ENCODE results near the gene LYPD6. TPM values are rescaled to one million over a fixed set of nuclear protein-coding genes. Genes with fewer than 3 reads are reported as not detected.

The LYPD6 gene
- total RNA-seq, 2 experiments from 2014 or later, result not detected

GRCh38 chr2:149331023-149331400 lies 625 bp downstream of the LYPD6 start:
- DNase-seq (ENCODE audit: low spot score), result no peak
- no peak overlapping the region for H3K27ac ChIP-seq (ENCODE audit: low read depth, low read length, poor library complexity, severe bottlenecking)
- no peak overlapping the region for H2AFZ ChIP-seq (ENCODE audit: low read length)
- H3K4me1 ChIP-seq (ENCODE audit: insufficient read depth, low read length, poor library complexity, severe bottlenecking), result no peaks in the 10 kb centered on the region
- no peak overlapping the region for H3K4me3 ChIP-seq (ENCODE audit: low read depth, low read length, poor library complexity, severe bottlenecking)
- CTCF ChIA-PET (ENCODE audit: unreplicated experiment), result no interaction called here
- POLR2A ChIA-PET, result no interaction called here
- no peaks in the 10 kb centered on the region for H3K36me3 ChIP-seq (ENCODE audit: insufficient read depth, low read length)
- no TSS peak for BruUV-seq (replicated peaks)
- no peak overlapping the region for H3K4me2 ChIP-seq (ENCODE audit: low read length)
- H4K20me1 ChIP-seq (ENCODE audit: insufficient read depth, low read length), result no peaks in the 10 kb centered on the region
- TF ChIP-seq EZH2phosphoT487 (IDR thresholded peaks at IDR 0.05; ENCODE audit: borderline replicate concordance, low read depth, low read length) (no peak), CTCF (conservative IDR thresholded peaks at IDR 0.05; ENCODE audit: low read length) (no peak)
- intact Hi-C loops (cut with micrococcal nuclease; ENCODE audit: unreplicated experiment), result no loop called here
- H3K9me3 ChIP-seq (ENCODE audit: low read length), result no peaks in the 10 kb centered on the region
- no peaks in the 10 kb centered on the region for H3K79me2 ChIP-seq (ENCODE audit: insufficient read depth, low read depth, low read length)
- no peaks in the 10 kb centered on the region for H3K9me2 ChIP-seq (ENCODE audit: insufficient read depth, low read length)

- intact Hi-C loops (cut with micrococcal nuclease; ENCODE audit: unreplicated experiment), result no loop called here
- CTCF ChIA-PET (ENCODE audit: unreplicated experiment), result no interaction called here
Measured at GRCh38 chr2:149332364-149332763, 2.0 kb downstream of the LYPD6 start.

More at GRCh38 chr2:149332364-149332763, 2.0 kb downstream of the LYPD6 start:
- H3K4me3 ChIP-seq (ENCODE audit: low read depth, low read length, poor library complexity, severe bottlenecking), result no peak overlapping the region
- DNase-seq (ENCODE audit: low spot score), result no peak
- H3K9me3 ChIP-seq (ENCODE audit: low read length), result no peaks in the 10 kb centered on the region
- no peaks in the 10 kb centered on the region for H3K9me2 ChIP-seq (ENCODE audit: insufficient read depth, low read length)
- no peaks in the 10 kb centered on the region for H3K79me2 ChIP-seq (ENCODE audit: insufficient read depth, low read depth, low read length)
- POLR2A ChIA-PET, result interaction anchor here (1.1 kb wide), 1 partner anchor 245 kb away, joined by 3 read pairs; no protein-coding TSS in a partner anchor
- TF ChIP-seq EZH2phosphoT487 (IDR thresholded peaks at IDR 0.05; ENCODE audit: borderline replicate concordance, low read depth, low read length) (no peak), CTCF (conservative IDR thresholded peaks at IDR 0.05; ENCODE audit: low read length) (no peak)
- no peak overlapping the region for H3K27ac ChIP-seq (ENCODE audit: low read depth, low read length, poor library complexity, severe bottlenecking)
- no peak overlapping the region for H2AFZ ChIP-seq (ENCODE audit: low read length)
- H4K20me1 ChIP-seq (ENCODE audit: insufficient read depth, low read length), result no peaks in the 10 kb centered on the region
- BruUV-seq (replicated peaks), result no TSS peak
- H3K4me2 ChIP-seq (ENCODE audit: low read length), result no peak overlapping the region
- no peaks in the 10 kb centered on the region for H3K36me3 ChIP-seq (ENCODE audit: insufficient read depth, low read length)
- no peaks in the 10 kb centered on the region for H3K4me1 ChIP-seq (ENCODE audit: insufficient read depth, low read length, poor library complexity, severe bottlenecking)

All from OCI-LY7 (cell line).